Fibroblast of villous mesenchyme (primary cell): Measurements from ENCODE around the gene HGFAC. TPM values are rescaled to one million over a fixed set of nuclear protein-coding genes. Genes with fewer than 3 reads are reported as not detected.
"Not testable (repeated sequence)": the region's sequence is repeated elsewhere in the genome, so short reads cannot be mapped to it uniquely, and the experiment has no call there.

ENCODE experiments used
- DNase-seq: peaks from one replicate; pipeline ENCODE4 v3.0.0-alpha.2; 2010; ENCODE audit warnings: low read depth
- H3K4me3 ChIP-seq: 2 replicates; pipeline ENCODE4 v1.5.1; 2011; ENCODE audit warnings: low read depth, mild to moderate bottlenecking, low read length
- total RNA-seq: library from RNA; depleted of rRNA; stranded (reverse); fragments of >200 nt; gene quantifications from 2 replicates; pipeline ENCODE4 v1.2.3, GENCODE V29; 2012
- TF ChIP-seq, protein P1 (sequence below): IDR thresholded peaks from 2 replicates; pipeline ENCODE4 v1.5.1; 2012; ENCODE audit warnings: low read depth, mild to moderate bottlenecking, low read length; ENCODE audit not compliant: insufficient read depth

Gene HGFAC
- total RNA-seq, 1 donor: not detected

GRCh38 chr4:3406431-3406830 lies 35.3 kb upstream of the HGFAC start:
- no peak overlapping the region for H3K4me3 ChIP-seq
- no peak for DNase-seq
- TF ChIP-seq, protein P1, sequence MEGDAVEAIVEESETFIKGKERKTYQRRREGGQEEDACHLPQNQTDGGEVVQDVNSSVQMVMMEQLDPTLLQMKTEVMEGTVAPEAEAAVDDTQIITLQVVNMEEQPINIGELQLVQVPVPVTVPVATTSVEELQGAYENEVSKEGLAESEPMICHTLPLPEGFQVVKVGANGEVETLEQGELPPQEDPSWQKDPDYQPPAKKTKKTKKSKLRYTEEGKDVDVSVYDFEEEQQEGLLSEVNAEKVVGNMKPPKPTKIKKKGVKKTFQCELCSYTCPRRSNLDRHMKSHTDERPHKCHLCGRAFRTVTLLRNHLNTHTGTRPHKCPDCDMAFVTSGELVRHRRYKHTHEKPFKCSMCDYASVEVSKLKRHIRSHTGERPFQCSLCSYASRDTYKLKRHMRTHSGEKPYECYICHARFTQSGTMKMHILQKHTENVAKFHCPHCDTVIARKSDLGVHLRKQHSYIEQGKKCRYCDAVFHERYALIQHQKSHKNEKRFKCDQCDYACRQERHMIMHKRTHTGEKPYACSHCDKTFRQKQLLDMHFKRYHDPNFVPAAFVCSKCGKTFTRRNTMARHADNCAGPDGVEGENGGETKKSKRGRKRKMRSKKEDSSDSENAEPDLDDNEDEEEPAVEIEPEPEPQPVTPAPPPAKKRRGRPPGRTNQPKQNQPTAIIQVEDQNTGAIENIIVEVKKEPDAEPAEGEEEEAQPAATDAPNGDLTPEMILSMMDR: no peak

- no peak for DNase-seq
- TF ChIP-seq, protein P1: no peak
- no peak overlapping the region for H3K4me3 ChIP-seq
These were observed 34.5 kb upstream of the HGFAC start for GRCh38 chr4:3407171-3407771.

DNA sequence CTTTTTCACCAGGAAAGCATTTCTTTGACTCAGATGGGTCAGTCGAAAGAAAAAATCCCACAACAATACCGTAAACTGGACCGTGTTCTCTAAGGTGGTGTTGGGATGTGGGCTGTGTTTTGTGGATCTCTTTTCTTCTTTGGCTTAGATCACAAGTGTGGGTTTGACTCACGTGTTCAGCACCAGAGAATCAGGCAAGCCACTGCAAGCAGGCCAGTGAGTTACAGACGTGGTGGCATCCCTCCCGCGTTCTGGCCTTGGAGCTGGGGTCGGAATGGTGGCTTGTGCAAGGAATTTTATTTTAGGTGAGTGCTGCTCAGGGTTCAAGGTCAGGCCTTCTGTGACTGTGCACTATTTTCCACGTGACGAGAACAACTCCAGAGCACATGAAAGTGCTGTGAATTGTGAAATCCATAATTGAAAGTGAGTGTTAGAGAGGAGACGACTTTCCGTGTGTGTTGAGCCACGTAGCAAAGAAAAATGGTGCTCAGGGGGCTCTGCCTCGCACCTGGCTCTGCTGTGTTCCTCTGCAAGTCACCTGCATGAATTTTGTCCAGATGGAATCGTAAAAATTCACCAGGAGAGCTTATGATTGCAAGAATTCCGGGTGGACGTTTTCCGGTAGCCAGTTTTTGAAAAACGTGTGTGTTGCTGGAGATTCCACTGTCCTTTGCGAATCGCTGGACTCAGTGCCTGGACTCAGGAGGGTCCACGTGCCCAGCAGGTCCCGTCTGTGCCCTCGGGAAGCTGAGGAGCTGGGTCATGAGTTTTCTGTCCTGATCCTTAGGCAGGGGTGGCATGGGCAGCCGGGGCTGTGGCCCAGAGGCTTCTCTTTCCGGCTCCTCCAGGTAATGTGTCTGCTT lies 33.6 kb upstream of the HGFAC start:
- TF ChIP-seq, protein P1: no peak
- DNase-seq: no peak
- H3K4me3 ChIP-seq: no peak overlapping the region

DNA sequence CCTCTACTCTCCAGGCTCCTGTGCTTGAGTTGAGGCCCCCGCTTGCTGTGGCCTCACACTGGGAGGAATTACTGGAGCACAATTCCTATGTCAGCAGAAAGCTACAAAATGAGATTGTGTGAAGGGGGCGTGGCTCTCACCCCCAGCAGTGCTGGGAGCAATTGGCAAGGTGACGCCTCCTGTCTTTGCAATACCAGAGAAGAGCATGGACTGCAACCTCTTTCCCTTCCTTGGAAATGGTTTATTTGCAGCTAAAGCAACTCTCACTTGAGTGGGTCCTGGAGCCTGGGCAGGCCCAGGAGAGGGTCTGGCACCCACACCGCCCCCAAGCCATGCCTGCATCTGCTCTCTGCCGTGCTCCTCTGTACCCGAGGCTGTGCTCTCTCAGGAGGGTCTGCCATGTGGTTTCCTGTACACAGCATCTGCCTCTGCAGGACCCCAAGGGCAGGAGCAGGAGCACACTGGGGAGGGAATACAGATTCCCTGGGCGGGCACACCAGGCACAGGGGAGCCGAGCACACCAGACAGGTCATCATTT lies 32.9 kb upstream of the HGFAC start:
- H3K4me3 ChIP-seq: no peak overlapping the region
- DNase-seq: no peak
- TF ChIP-seq, protein P1: no peak

- TF ChIP-seq, protein P1: no peak
- no peak overlapping the region for H3K4me3 ChIP-seq
- no peak for DNase-seq
These were observed 32.1 kb upstream of the HGFAC start for GRCh38 chr4:3409571-3410091.

GRCh38 chr4:3410401-3411135 lies 31.2 kb upstream of the HGFAC start:
- H3K4me3 ChIP-seq: no peak overlapping the region
- TF ChIP-seq, protein P1: no peak
- no peak for DNase-seq

GRCh38 chr4:3411190-3411589 lies 30.6 kb upstream of the HGFAC start:
- H3K4me3 ChIP-seq, DNase-seq: not testable (repeated sequence)
